Peyer's patch (tissue), 4 donors: ENCODE results near the gene PRRC2B.

Experiments
- CTCF ChIP-seq, 6 experiments: fragments of 450-650 bp in 4 of 6; fragments of 200-600 bp in 2 of 6; sonication (generic) in 1 of 6; IDR thresholded peaks; one replicate each; pipeline ENCODE4 v1.5.1; 2017 to 2019; ENCODE audit warnings: antibody characterized with exemption in 6 of 6, mild to moderate bottlenecking in 3 of 6, moderate library complexity in 1 of 6
- POLR2A ChIP-seq, 2 donors: fragments of 450-650 bp; IDR thresholded peaks; one replicate each; pipeline ENCODE4 v1.5.1; 2017; ENCODE audit warnings: antibody characterized with exemption in 2 of 2, mild to moderate bottlenecking in 2 of 2, moderate library complexity in 2 of 2

GRCh38 chr9:131429121-131430012 is 35.5 kb downstream of the PRRC2B start:
- TF ChIP-seq CTCF (IDR thresholded peaks at IDR 0.05) (no peak), POLR2A (IDR thresholded peaks at IDR 0.05) (no peak)
